IMR-90 (cell line): ENCODE results near the gene UVSSA. TPM values are rescaled to one million over a fixed set of nuclear protein-coding genes. Genes with fewer than 3 reads are reported as not detected.

Experiments
- ATAC-seq: fragments of 200-7000 bp; cut with Tn5 transposase; 2 replicates; pipeline ENCODE4 v1.9.1; 2020; ENCODE audit warnings: low read depth, mild to moderate bottlenecking, moderate library complexity
- BruUV-seq: library from RNA; stranded (reverse); fragments of 400-500 nt; replicated peaks from 2 replicates; lab custom pipeline; 2021; lab: Mats Ljungman, UMichigan
- CTCF ChIA-PET: fragments of 300-600 bp; formaldehyde crosslinking; extraction: SDS; loops from one replicate; lab custom pipeline; 2021; ENCODE audit warnings: antibody characterized with exemption; lab: Yijun Ruan, JAX
- POLR2A ChIA-PET: fragments of 300-600 bp; sonication (Branson Sonifier 250); formaldehyde crosslinking; loops from one replicate; lab custom pipeline; 2022; ENCODE audit warnings: antibody characterized with exemption; ENCODE audit not compliant: unreplicated experiment; lab: Charles Lee
- DNase-seq: peaks from one replicate; pipeline ENCODE4 v3.0.0; 2013
- H2AFZ ChIP-seq: replicated peaks from 2 replicates; pipeline ENCODE3; 2013; ENCODE audit warnings: low read length, mild to moderate bottlenecking; ENCODE audit not compliant: poor library complexity
- H2AK5ac ChIP-seq: 2 replicates; pipeline ENCODE4 v1.6.1; 2013; ENCODE audit warnings: low read depth, low read length, inconsistent platforms
- H2AK9ac ChIP-seq: replicated peaks from 2 replicates; pipeline ENCODE3; 2013; ENCODE audit warnings: mild to moderate bottlenecking, low read depth, low read length, moderate library complexity; ENCODE audit not compliant: poor library complexity
- H2BK120ac ChIP-seq: 2 replicates; pipeline ENCODE4 v1.6.1; 2013; ENCODE audit warnings: low read depth, low read length, inconsistent platforms
- H2BK15ac ChIP-seq: 3 replicates; pipeline ENCODE4 v1.6.1; 2013; ENCODE audit warnings: low read depth, low read length, inconsistent platforms
- H2BK20ac ChIP-seq: 2 replicates; pipeline ENCODE4 v1.6.1; 2013; ENCODE audit warnings: low read depth, mild to moderate bottlenecking, inconsistent platforms, low read length, moderate library complexity
- H2BK5ac ChIP-seq: 2 replicates; pipeline ENCODE4 v1.6.1; 2013; ENCODE audit warnings: mild to moderate bottlenecking, low read depth, low read length, inconsistent platforms; ENCODE audit not compliant: poor library complexity, severe bottlenecking
- H3K14ac ChIP-seq: replicated peaks from 2 replicates; pipeline ENCODE4 v1.6.1; 2013; ENCODE audit warnings: low read depth, low read length, inconsistent platforms
- H3K18ac ChIP-seq: 2 replicates; pipeline ENCODE4 v1.6.1; 2013; ENCODE audit warnings: low read depth, low read length, control low read depth
- H3K23ac ChIP-seq: 2 replicates; pipeline ENCODE4 v1.6.1; 2013; ENCODE audit warnings: low read depth, low read length, inconsistent platforms
- H3K27ac ChIP-seq: 2 replicates; pipeline ENCODE4 v1.5.1; 2013; ENCODE audit warnings: mild to moderate bottlenecking, control low read depth, low read length; ENCODE audit not compliant: insufficient read depth
- H3K27me3 ChIP-seq: 2 replicates; pipeline ENCODE4 v1.6.1; 2013; ENCODE audit warnings: low read length; ENCODE audit not compliant: control insufficient read depth, insufficient read depth
- H3K36me3 ChIP-seq: 2 replicates; pipeline ENCODE4 v1.6.1; 2013; ENCODE audit warnings: low read length, mixed read lengths; ENCODE audit not compliant: control insufficient read depth, insufficient read depth
- H3K4ac ChIP-seq: 2 replicates; pipeline ENCODE4 v1.6.1; 2013; ENCODE audit warnings: low read depth, low read length, inconsistent platforms
- H3K4me1 ChIP-seq: 2 replicates; pipeline ENCODE4 v1.6.1; 2013; ENCODE audit warnings: low read length, mixed read lengths; ENCODE audit not compliant: control insufficient read depth, insufficient read depth
- H3K4me2 ChIP-seq: 2 replicates; pipeline ENCODE4 v1.6.1; 2013; ENCODE audit warnings: low read depth, mild to moderate bottlenecking, control low read depth, low read length, moderate library complexity
- H3K4me3 ChIP-seq: 2 replicates; pipeline ENCODE4 v1.5.1; 2013; ENCODE audit warnings: low read depth, mild to moderate bottlenecking, control low read depth, low read length, moderate library complexity; ENCODE audit not compliant: insufficient read depth
- H3K56ac ChIP-seq: 2 replicates; pipeline ENCODE4 v1.6.1; 2013; ENCODE audit warnings: low read length, inconsistent platforms; ENCODE audit not compliant: insufficient read depth; ENCODE audit errors: extremely low read depth
- H3K79me1 ChIP-seq, 2 experiments: 2 replicates each; pipeline ENCODE4 v1.6.1; 2013; ENCODE audit warnings: low read length in 2 of 2, inconsistent platforms in 1 of 2, low read depth in 1 of 2
- H3K9ac ChIP-seq: 2 replicates; pipeline ENCODE4 v1.6.1; 2013; ENCODE audit warnings: low read depth, low read length, control low read depth
- H3K9me1 ChIP-seq: 2 replicates; pipeline ENCODE4 v1.6.1; 2013; ENCODE audit warnings: low read length, inconsistent platforms; ENCODE audit not compliant: insufficient read depth
- H3K9me3 ChIP-seq: 2 replicates; pipeline ENCODE4 v1.6.1; 2013; ENCODE audit warnings: low read length; ENCODE audit not compliant: control insufficient read depth, insufficient read depth
- H4K20me1 ChIP-seq: 2 replicates; pipeline ENCODE4 v1.6.1; 2013; ENCODE audit warnings: low read length, inconsistent platforms; ENCODE audit not compliant: insufficient read depth
- H4K5ac ChIP-seq: 2 replicates; pipeline ENCODE4 v1.6.1; 2013; ENCODE audit warnings: mild to moderate bottlenecking, low read depth, low read length, control low read depth
- H4K8ac ChIP-seq, 2 experiments: 2 replicates each; pipeline ENCODE4 v1.6.1; 2013; ENCODE audit warnings: low read depth in 2 of 2, low read length in 2 of 2, control low read depth in 1 of 2, inconsistent platforms in 1 of 2
- H4K91ac ChIP-seq: 2 replicates; pipeline ENCODE4 v1.6.1; 2013; ENCODE audit warnings: low read depth, low read length, inconsistent platforms; ENCODE audit not compliant: insufficient read depth
- CEBPB ChIP-seq: IDR thresholded peaks from 2 replicates; pipeline ENCODE4 v1.6.1; 2012; ENCODE audit warnings: low read depth, low read length, improper control_type of control experiment
- MXI1 ChIP-seq: IDR thresholded peaks from 2 replicates; pipeline ENCODE4 v1.6.1; 2012; ENCODE audit warnings: low read depth, mild to moderate bottlenecking, low read length, moderate library complexity, borderline replicate concordance
- WGBS, 2 experiments: methylation state at CpG; one replicate each; pipeline versions ENCODE4 v1.1.5 to v1.1.7; 2013; ENCODE audit warnings: missing lambda C conversion rate in 2 of 2; ENCODE audit not compliant: insufficient read length in 1 of 2; ENCODE audit errors: extremely low coverage in 2 of 2; 5-methylcytosine and 5-hydroxymethylcytosine counted together
- dilution Hi-C: fragments of 300-500 bp; cut with HindIII; formaldehyde crosslinking; loops from one replicate; pipeline ENCODE4 v1.14.3; 2018; ENCODE audit warnings: low sequenced_read_pairs; ENCODE audit not compliant: unreplicated experiment
- in situ Hi-C: fragments of 300-500 bp; cut with MboI; formaldehyde crosslinking; loops from 3 replicates; pipeline ENCODE4 v1.14.3; 2019; ENCODE audit warnings: low sequenced_read_pairs, inconsistent platforms, mixed read lengths
- intact Hi-C: fragments of 100-400 bp; cut with micrococcal nuclease; formaldehyde crosslinking; loops from 2 replicates; pipeline ENCODE4 v1.10.0; 2022
- polyA plus RNA-seq, 3 experiments: library from polyadenylated mRNA; depleted of rRNA; stranded (reverse); fragments of >200 nt; gene quantifications; 2 replicates each; pipeline ENCODE4 v1.2.3, GENCODE V29; 2012; ENCODE audit warnings: low replicate concordance in 1 of 3
- total RNA-seq: library from RNA; depleted of rRNA; stranded (reverse); fragments of >200 nt; gene quantifications from 2 replicates; pipeline ENCODE4 v1.2.3, GENCODE V29; 2012

Gene UVSSA
- total and polyA plus RNA-seq, 2 of the 4 experiments (the other 2 are of a cell fraction): 1.4 to 8.4 TPM

- TF ChIP-seq CEBPB: no peak
Measured at GRCh38 chr4:1373892-1374705, 27.1 kb downstream of the UVSSA start (continued).

GRCh38 chr4:1374706-1375045 lies 27.7 kb downstream of the UVSSA start:
- intact Hi-C loops: no loop called here
- TF ChIP-seq MXI1: no peak
- no peak for DNase-seq
- no peak overlapping the region for H4K8ac ChIP-seq
- no peak overlapping the region for H3K56ac ChIP-seq
- H2AK5ac ChIP-seq: no peak overlapping the region
- no peak overlapping the region for H2AFZ ChIP-seq
- H3K4me2 ChIP-seq: no peak overlapping the region
- H3K79me1 ChIP-seq: no peaks in the 10 kb centered on the region
- POLR2A ChIA-PET: no interaction called here
- no peak overlapping the region for H3K4ac ChIP-seq
- no TSS peak for BruUV-seq
- no peak overlapping the region for H3K18ac ChIP-seq
- no peak overlapping the region for H2AK9ac ChIP-seq
- CTCF ChIA-PET: no interaction called here
- no peak overlapping the region for H2BK20ac ChIP-seq
- H3K4me3 ChIP-seq: no peak overlapping the region
- H3K23ac ChIP-seq: no peak overlapping the region
- H3K4me1 ChIP-seq: no peaks in the 10 kb centered on the region
- no peaks in the 10 kb centered on the region; the same call in 1 of the 2 replicates for H3K9me1 ChIP-seq
- dilution Hi-C loops: no loop called here
- H3K27me3 ChIP-seq: no peaks in the 10 kb centered on the region
- WGBS, 2 experiments: 97% methylated on average over 5 of the region's 14 CpGs; no CpG with 5 or more reads in 1 of the 2 experiments
- H4K5ac ChIP-seq: no peak overlapping the region
- no peak overlapping the region for H2BK15ac ChIP-seq
- no peaks in the 10 kb centered on the region; the same call in 1 of the 2 replicates for H3K9me3 ChIP-seq
- H3K9ac ChIP-seq: no peak overlapping the region
- no peak overlapping the region for H4K91ac ChIP-seq
- in situ Hi-C loops: no loop called here
- ATAC-seq: no peak
- no peak overlapping the region for H3K27ac ChIP-seq
- H4K20me1 ChIP-seq: no peaks in the 10 kb centered on the region
- H2BK120ac ChIP-seq: no peak overlapping the region
- no peak overlapping the region for H3K14ac ChIP-seq
- H2BK5ac ChIP-seq: no peak overlapping the region
- H3K36me3 ChIP-seq: peaks cover 36% of the 10 kb centered on the region
